ENCODE data around the gene MLEC.
"Not testable (repeated sequence)": the region's sequence is repeated elsewhere in the genome, so short reads cannot be mapped to it uniquely, and the experiment has no call there.

The MLEC gene

GRCh38 chr12:120720234-120720986, 33.5 kb downstream of the MLEC start:
- DNase-seq (ENCODE audit: low read depth, low spot score): no peak
- Histone ChIP-seq H3K9me3 (ENCODE audit: control insufficient read depth, insufficient read depth, low read length) (no peaks in the 10 kb centered on the region), H3K36me3 (ENCODE audit: control insufficient read depth, insufficient read depth, low read length) (peaks cover 45% of the 10 kb centered on the region), H3K4me3 (ENCODE audit: low read length) (no peak overlapping the region), H3K4me1 (ENCODE audit: control insufficient read depth, insufficient read depth, low read length) (no peaks in the 10 kb centered on the region), H3K27me3 (ENCODE audit: control insufficient read depth, insufficient read depth, low read length) (no peaks in the 10 kb centered on the region), H3K27ac (ENCODE audit: low read length) (no peak overlapping the region)
- no CpG with 5 or more reads among the region's 7 CpGs for WGBS (ENCODE audit: insufficient coverage, insufficient read length)

- Histone ChIP-seq H3K36me3 (ENCODE audit: control insufficient read depth, insufficient read depth, low read length) (peaks cover 45% of the 10 kb centered on the region), H3K4me1 (ENCODE audit: control insufficient read depth, insufficient read depth, low read length) (no peaks in the 10 kb centered on the region)
- WGBS (ENCODE audit: insufficient coverage, insufficient read length): no CpG with 5 or more reads among the region's 10 CpGs
Observed at GRCh38 chr12:120720987-120721801, 34.2 kb downstream of the MLEC start.

GRCh38 chr12:120721866-120722265, 34.9 kb downstream of the MLEC start:
- no peak overlapping the region for H3K4me3 ChIP-seq (ENCODE audit: low read length)
- no CpG with 5 or more reads among the region's 3 CpGs for WGBS (ENCODE audit: insufficient coverage, insufficient read length)
- DNase-seq (ENCODE audit: low read depth, low spot score): no peak
- H3K9me3 ChIP-seq (ENCODE audit: control insufficient read depth, insufficient read depth, low read length): no peaks in the 10 kb centered on the region
- no peaks in the 10 kb centered on the region for H3K4me1 ChIP-seq (ENCODE audit: control insufficient read depth, insufficient read depth, low read length)
- H3K27ac ChIP-seq (ENCODE audit: low read length): no peak overlapping the region
- peaks cover 38% of the 10 kb centered on the region for H3K36me3 ChIP-seq (ENCODE audit: control insufficient read depth, insufficient read depth, low read length)
- no peaks in the 10 kb centered on the region for H3K27me3 ChIP-seq (ENCODE audit: control insufficient read depth, insufficient read depth, low read length)

More at GRCh38 chr12:120720987-120721801, 34.2 kb downstream of the MLEC start:
- DNase-seq (ENCODE audit: low read depth, low spot score): no peak
- H3K4me3 ChIP-seq (ENCODE audit: low read length): no peak overlapping the region
- H3K9me3 ChIP-seq (ENCODE audit: control insufficient read depth, insufficient read depth, low read length): no peaks in the 10 kb centered on the region
- H3K27me3 ChIP-seq (ENCODE audit: control insufficient read depth, insufficient read depth, low read length): no peaks in the 10 kb centered on the region
- H3K27ac ChIP-seq (ENCODE audit: low read length): no peak overlapping the region

- Histone ChIP-seq H3K27ac (ENCODE audit: low read length) (no peak overlapping the region), H3K4me3 (ENCODE audit: low read length) (no peak overlapping the region)
Observed at GRCh38 chr12:120722784-120723183, 35.8 kb downstream of the MLEC start.

GRCh38 chr12:120724720-120725119, 37.8 kb downstream of the MLEC start:
- peaks cover 24% of the 10 kb centered on the region for H3K36me3 ChIP-seq (ENCODE audit: control insufficient read depth, insufficient read depth, low read length)
- H3K27me3 ChIP-seq (ENCODE audit: control insufficient read depth, insufficient read depth, low read length): no peaks in the 10 kb centered on the region
- H3K9me3 ChIP-seq (ENCODE audit: control insufficient read depth, insufficient read depth, low read length): no peaks in the 10 kb centered on the region
- WGBS (ENCODE audit: insufficient coverage, insufficient read length): no CpG with 5 or more reads among the region's 5 CpGs
- no peak overlapping the region for H3K27ac ChIP-seq (ENCODE audit: low read length)
- DNase-seq (ENCODE audit: low read depth, low spot score): no peak
- no peak overlapping the region for H3K4me3 ChIP-seq (ENCODE audit: low read length)
- no peaks in the 10 kb centered on the region for H3K4me1 ChIP-seq (ENCODE audit: control insufficient read depth, insufficient read depth, low read length)

More at GRCh38 chr12:120722784-120723183, 35.8 kb downstream of the MLEC start:
- Histone ChIP-seq H3K36me3 (ENCODE audit: control insufficient read depth, insufficient read depth, low read length) (peaks cover 36% of the 10 kb centered on the region), H3K4me1 (ENCODE audit: control insufficient read depth, insufficient read depth, low read length) (no peaks in the 10 kb centered on the region), H3K9me3 (ENCODE audit: control insufficient read depth, insufficient read depth, low read length) (no peaks in the 10 kb centered on the region), H3K27me3 (ENCODE audit: control insufficient read depth, insufficient read depth, low read length) (no peaks in the 10 kb centered on the region)
- DNase-seq (ENCODE audit: low read depth, low spot score): no peak
- WGBS (ENCODE audit: insufficient coverage, insufficient read length): no CpG with 5 or more reads among the region's 2 CpGs

- H3K4me1 ChIP-seq (ENCODE audit: control insufficient read depth, insufficient read depth, low read length): no peaks in the 10 kb centered on the region
- peaks cover 19% of the 10 kb centered on the region for H3K36me3 ChIP-seq (ENCODE audit: control insufficient read depth, insufficient read depth, low read length)
- H3K4me3 ChIP-seq (ENCODE audit: low read length): peak overlapping the region; percentile 11; the same call in 1 of the 2 replicates
- no peaks in the 10 kb centered on the region for H3K27me3 ChIP-seq (ENCODE audit: control insufficient read depth, insufficient read depth, low read length)
- H3K27ac ChIP-seq (ENCODE audit: low read length): no peak overlapping the region
- DNase-seq (ENCODE audit: low read depth, low spot score): no peak
- no CpG with 5 or more reads among the region's 14 CpGs for WGBS (ENCODE audit: insufficient coverage, insufficient read length)
- H3K9me3 ChIP-seq (ENCODE audit: control insufficient read depth, insufficient read depth, low read length): no peaks in the 10 kb centered on the region
Observed at GRCh38 chr12:120725151-120725658, 38.3 kb downstream of the MLEC start.

GRCh38 chr12:120725659-120726509, 38.9 kb downstream of the MLEC start, which contains the start of gene ACADS:
Gene ACADS, plus strand, starts transcription at chr12:120725826. Its CDS starts 60 bp downstream, at chr12:120725886.
- Histone ChIP-seq H3K27me3 (ENCODE audit: control insufficient read depth, insufficient read depth, low read length) (no peaks in the 10 kb centered on the region), H3K4me1 (ENCODE audit: control insufficient read depth, insufficient read depth, low read length) (no peaks in the 10 kb centered on the region), H3K9me3 (ENCODE audit: control insufficient read depth, insufficient read depth, low read length) (no peaks in the 10 kb centered on the region), H3K4me3 (ENCODE audit: low read length) (peak within 1 kb of the TSS; percentile 66), H3K36me3 (ENCODE audit: control insufficient read depth, insufficient read depth, low read length) (peaks cover 15% of the 10 kb centered on the region), H3K27ac (ENCODE audit: low read length) (no peak within 1 kb of the TSS)
- no CpG with 5 or more reads among the region's 66 CpGs for WGBS (ENCODE audit: insufficient coverage, insufficient read length)
- peak; percentile 76 for DNase-seq (ENCODE audit: low read depth, low spot score)

- H3K9me3 ChIP-seq (ENCODE audit: control insufficient read depth, insufficient read depth, low read length): no peaks in the 10 kb centered on the region
- H3K36me3 ChIP-seq (ENCODE audit: control insufficient read depth, insufficient read depth, low read length): peaks cover 11% of the 10 kb centered on the region
- no peaks in the 10 kb centered on the region for H3K27me3 ChIP-seq (ENCODE audit: control insufficient read depth, insufficient read depth, low read length)
- no peak for DNase-seq (ENCODE audit: low read depth, low spot score)
- no peak overlapping the region for H3K4me3 ChIP-seq (ENCODE audit: low read length)
- WGBS (ENCODE audit: insufficient coverage, insufficient read length): no CpG with 5 or more reads among the region's 9 CpGs
- no peak overlapping the region for H3K27ac ChIP-seq (ENCODE audit: low read length)
- no peaks in the 10 kb centered on the region for H3K4me1 ChIP-seq (ENCODE audit: control insufficient read depth, insufficient read depth, low read length)
Observed at GRCh38 chr12:120726510-120726793, 39.5 kb downstream of the MLEC start.

GRCh38 chr12:120726961-120727360, 40.0 kb downstream of the MLEC start:
- H3K27ac ChIP-seq (ENCODE audit: low read length): no peak overlapping the region
- H3K9me3 ChIP-seq (ENCODE audit: control insufficient read depth, insufficient read depth, low read length): no peaks in the 10 kb centered on the region
- no peak for DNase-seq (ENCODE audit: low read depth, low spot score)
- no peaks in the 10 kb centered on the region for H3K4me1 ChIP-seq (ENCODE audit: control insufficient read depth, insufficient read depth, low read length)
- H3K4me3 ChIP-seq (ENCODE audit: low read length): no peak overlapping the region
- peaks cover 7% of the 10 kb centered on the region for H3K36me3 ChIP-seq (ENCODE audit: control insufficient read depth, insufficient read depth, low read length)
- no CpG with 5 or more reads among the region's 9 CpGs for WGBS (ENCODE audit: insufficient coverage, insufficient read length)
- H3K27me3 ChIP-seq (ENCODE audit: control insufficient read depth, insufficient read depth, low read length): no peaks in the 10 kb centered on the region

GRCh38 chr12:120732198-120732597, 45.2 kb downstream of the MLEC start:
- not testable (repeated sequence) for H3K4me3 ChIP-seq (ENCODE audit: low read length); H3K36me3 ChIP-seq (ENCODE audit: control insufficient read depth, insufficient read depth, low read length); H3K27me3 ChIP-seq (ENCODE audit: control insufficient read depth, insufficient read depth, low read length); H3K4me1 ChIP-seq (ENCODE audit: control insufficient read depth, insufficient read depth, low read length); H3K9me3 ChIP-seq (ENCODE audit: control insufficient read depth, insufficient read depth, low read length); DNase-seq (ENCODE audit: low read depth, low spot score); H3K27ac ChIP-seq (ENCODE audit: low read length)
- WGBS (ENCODE audit: insufficient coverage, insufficient read length): no CpG with 5 or more reads among the region's 35 CpGs

Measured in iPS DF 6.9 (cell line).